WTC11 (cell line): Measurements from ENCODE around the gene EYS. TPM values are rescaled to one million over a fixed set of nuclear protein-coding genes. Genes with fewer than 3 reads are reported as not detected.

Source experiments
- ATAC-seq: fragments of 200-7000 bp; cut with Tn5 transposase; 2 replicates; pipeline ENCODE4 v1.10.0; 2021; ENCODE audit warnings: mild to moderate bottlenecking, moderate library complexity
- CTCF ChIA-PET: fragments of 300-600 bp; sonication (Branson Sonifier 250); formaldehyde crosslinking; loops from one replicate; lab custom pipeline; 2021; ENCODE audit warnings: antibody characterized with exemption; lab: Charles Lee
- POLR2A ChIA-PET: fragments of 350-600 bp; sonication (Branson Sonifier 250); formaldehyde crosslinking; loops from one replicate; lab custom pipeline; 2021; ENCODE audit warnings: antibody characterized with exemption; lab: Charles Lee
- DNase-seq: peaks from one replicate; pipeline ENCODE4 v3.0.0; 2021; ENCODE audit warnings: low spot score
- H3K27ac Mint-ChIP-seq: 2 replicates; pipeline ENCODE4 v1.8.0; 2021; ENCODE audit warnings: mixed read lengths
- H3K27me3 Mint-ChIP-seq: 2 replicates; pipeline ENCODE4 v1.8.0; 2021; ENCODE audit warnings: low read depth, mild to moderate bottlenecking, moderate library complexity, mixed read lengths
- H3K36me3 Mint-ChIP-seq: 2 replicates; pipeline ENCODE4 v1.8.0; 2021; ENCODE audit warnings: mixed read lengths
- H3K4me1 Mint-ChIP-seq: 2 replicates; pipeline ENCODE4 v1.8.0; 2022; ENCODE audit warnings: mixed read lengths
- H3K4me3 Mint-ChIP-seq: 2 replicates; pipeline ENCODE4 v1.8.0; 2021; ENCODE audit warnings: mild to moderate bottlenecking, moderate library complexity, mixed read lengths
- H3K9me3 Mint-ChIP-seq: 2 replicates; pipeline ENCODE4 v1.8.0; 2021; ENCODE audit warnings: mixed read lengths
- CDX4 ChIP-seq: fragments of 250-450 bp; sonication (Bioruptor Pico); IDR thresholded peaks from 2 replicates; pipeline ENCODE4 v1.9.0; 2021; ENCODE audit warnings: moderate library complexity, mild to moderate bottlenecking, inconsistent platforms, borderline replicate concordance
- CREM ChIP-seq: sonication (generic); formaldehyde crosslinking; IDR thresholded peaks from 2 replicates; pipeline ENCODE4 v1.8.1; 2022; ENCODE audit warnings: mild to moderate bottlenecking, missing genetic modification reagents, moderate library complexity
- EMX1 ChIP-seq: fragments of 250-450 bp; sonication (Bioruptor Pico); IDR thresholded peaks from 2 replicates; pipeline ENCODE4 v1.8.0; 2021; ENCODE audit warnings: mild to moderate bottlenecking
- ERG ChIP-seq: fragments of 250-450 bp; sonication (Bioruptor Pico); IDR thresholded peaks from 2 replicates; pipeline ENCODE4 v1.8.0; 2021; ENCODE audit warnings: mild to moderate bottlenecking
- ETV6 ChIP-seq: sonication (generic); formaldehyde crosslinking; IDR thresholded peaks from 2 replicates; pipeline ENCODE4 v1.8.1; 2022; ENCODE audit warnings: mild to moderate bottlenecking, missing genetic modification reagents
- HMGA2 ChIP-seq: fragments of 250-450 bp; sonication (Bioruptor Pico); IDR thresholded peaks from 2 replicates; pipeline ENCODE4 v1.4.0; 2021; ENCODE audit warnings: mild to moderate bottlenecking, moderate library complexity
- KAT7 ChIP-seq: sonication (generic); formaldehyde crosslinking; IDR thresholded peaks from 2 replicates; pipeline ENCODE4 v1.8.1; 2023; ENCODE audit warnings: missing genetic modification reagents, mild to moderate bottlenecking, borderline replicate concordance
- MAX ChIP-seq: sonication (generic); formaldehyde crosslinking; IDR thresholded peaks from 2 replicates; pipeline ENCODE4 v1.8.0; 2022; ENCODE audit warnings: mild to moderate bottlenecking, missing genetic modification reagents
- NFYB ChIP-seq: sonication (generic); formaldehyde crosslinking; conservative IDR thresholded peaks from 2 replicates; pipeline ENCODE4 v1.8.0; 2022; ENCODE audit warnings: low read depth, missing genetic modification reagents
- NR3C1 ChIP-seq: sonication (generic); formaldehyde crosslinking; conservative IDR thresholded peaks from 2 replicates; pipeline ENCODE4 v1.8.1; 2023; ENCODE audit warnings: low read depth, mild to moderate bottlenecking, missing genetic modification reagents
- RELA ChIP-seq: sonication (generic); formaldehyde crosslinking; IDR thresholded peaks from 2 replicates; pipeline ENCODE4 v1.8.1; 2022; ENCODE audit warnings: missing genetic modification reagents, mild to moderate bottlenecking, borderline replicate concordance
- SOX15 ChIP-seq: fragments of 250-450 bp; sonication (Bioruptor Pico); IDR thresholded peaks from 2 replicates; pipeline ENCODE4 v1.9.0; 2021; ENCODE audit warnings: mild to moderate bottlenecking
- ZNF121 ChIP-seq: sonication (generic); formaldehyde crosslinking; IDR thresholded peaks from 2 replicates; pipeline ENCODE4 v1.8.0; 2023; ENCODE audit warnings: missing genetic modification reagents
- ZNF219 ChIP-seq: sonication (generic); formaldehyde crosslinking; IDR thresholded peaks from 2 replicates; pipeline ENCODE4 v1.8.0; 2023; ENCODE audit warnings: missing genetic modification reagents, mild to moderate bottlenecking, borderline replicate concordance
- ZNF263 ChIP-seq: sonication (generic); formaldehyde crosslinking; IDR thresholded peaks from 2 replicates; pipeline ENCODE4 v1.8.1; 2022; ENCODE audit warnings: low read depth, mild to moderate bottlenecking, moderate library complexity, missing genetic modification reagents
- ZNF396 ChIP-seq: fragments of 250-450 bp; sonication (Bioruptor Pico); IDR thresholded peaks from 2 replicates; pipeline ENCODE4 v1.8.0; 2021; ENCODE audit warnings: mild to moderate bottlenecking, moderate library complexity, borderline replicate concordance
- total RNA-seq: library from RNA; stranded (reverse); gene quantifications from 3 replicates; pipeline ENCODE4 v1.2.3, GENCODE V29; 2021
- TF ChIP-seq, protein P1 (sequence below): sonication (generic); formaldehyde crosslinking; conservative IDR thresholded peaks from 2 replicates; pipeline ENCODE4 v1.8.1; 2022; ENCODE audit warnings: mild to moderate bottlenecking, missing genetic modification reagents
- TF ChIP-seq, protein P2 (sequence below): sonication (generic); formaldehyde crosslinking; IDR thresholded peaks from 2 replicates; pipeline ENCODE4 v1.8.1; 2022; ENCODE audit warnings: low read depth, missing genetic modification reagents, borderline replicate concordance
- TF ChIP-seq, protein P3 (sequence below): sonication (generic); formaldehyde crosslinking; IDR thresholded peaks from 2 replicates; pipeline ENCODE4 v1.8.0; 2023; ENCODE audit warnings: missing genetic modification reagents, mild to moderate bottlenecking, borderline replicate concordance
- TF ChIP-seq, protein P4 (sequence below): fragments of 200-600 bp; IDR thresholded peaks from 2 replicates; pipeline ENCODE4 v1.8.0; 2022; ENCODE audit warnings: antibody characterized with exemption

EYS gene
- total RNA-seq, 1 experiment from 2014 or later, result not detected

- Mint-ChIP-seq H3K4me3 (no peak overlapping the region), H3K27me3 (peaks cover 3% of the 10 kb centered on the region; the same call in 1 of the 2 replicates), H3K27ac (no peak overlapping the region), H3K9me3 (peaks cover 29% of the 10 kb centered on the region), H3K4me1 (no peaks in the 10 kb centered on the region), H3K36me3 (peaks cover 7% of the 10 kb centered on the region)
- TF ChIP-seq, protein P1, sequence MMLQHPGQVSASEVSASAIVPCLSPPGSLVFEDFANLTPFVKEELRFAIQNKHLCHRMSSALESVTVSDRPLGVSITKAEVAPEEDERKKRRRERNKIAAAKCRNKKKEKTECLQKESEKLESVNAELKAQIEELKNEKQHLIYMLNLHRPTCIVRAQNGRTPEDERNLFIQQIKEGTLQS (CRISPR knock-in tag), result no peak
- TF ChIP-seq HMGA2 (CRISPR knock-in tag), result no peak
- TF ChIP-seq ZNF219 (CRISPR knock-in tag), result no peak
- no peak for TF ChIP-seq SOX15
- ChIA-PET CTCF (no interaction called here), POLR2A (no interaction called here)
- DNase-seq (no peak), ATAC-seq (no peak)
Measured at GRCh38 chr6:64104051-64104450, 1603.0 kb downstream of the EYS start.

DNA sequence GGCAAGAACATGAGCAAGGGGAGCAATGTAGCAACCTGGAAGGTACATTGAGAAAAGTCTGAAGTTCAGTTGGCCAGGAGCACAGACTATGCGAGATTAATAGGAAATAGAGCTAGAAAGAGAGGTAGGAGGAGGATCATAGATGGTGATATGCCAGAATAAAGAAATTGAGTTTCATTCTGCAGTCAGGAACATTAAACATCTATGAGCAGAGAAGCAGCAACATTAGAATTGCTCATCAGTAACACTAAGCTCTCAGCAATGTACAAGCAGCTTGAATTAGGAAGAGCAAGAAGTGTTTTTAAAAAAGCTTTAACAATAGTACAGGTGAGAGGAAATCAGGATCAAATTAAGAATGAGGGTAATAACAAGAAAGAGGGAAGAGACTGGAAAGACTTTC, 1603.5 kb downstream of the EYS start:
- Mint-ChIP-seq H3K27me3 (no peaks in the 10 kb centered on the region; the same call in 1 of the 2 replicates), H3K4me1 (no peaks in the 10 kb centered on the region), H3K9me3 (peaks cover 27% of the 10 kb centered on the region), H3K36me3 (peaks cover 5% of the 10 kb centered on the region), H3K4me3 (no peak overlapping the region), H3K27ac (no peak overlapping the region)
- POLR2A ChIA-PET, result no interaction called here
- DNase-seq (no peak), ATAC-seq (no peak)
- TF ChIP-seq NR3C1 (CRISPR knock-in tag), result no peak
- TF ChIP-seq RELA (CRISPR knock-in tag), result no peak
- TF ChIP-seq KAT7 (CRISPR knock-in tag), result no peak
- no peak for TF ChIP-seq ETV6 (CRISPR knock-in tag)
- CTCF ChIA-PET, result no interaction called here

GRCh38 chr6:64100702-64101303, 1606.2 kb downstream of the EYS start:
- DNase-seq, result no peak
- H3K9me3 Mint-ChIP-seq, result peaks cover 38% of the 10 kb centered on the region
- TF ChIP-seq ERG (CRISPR knock-in tag), result no peak
- no peak for TF ChIP-seq EMX1 (CRISPR knock-in tag)
- TF ChIP-seq NFYB (CRISPR knock-in tag), result no peak
- TF ChIP-seq, protein P2, sequence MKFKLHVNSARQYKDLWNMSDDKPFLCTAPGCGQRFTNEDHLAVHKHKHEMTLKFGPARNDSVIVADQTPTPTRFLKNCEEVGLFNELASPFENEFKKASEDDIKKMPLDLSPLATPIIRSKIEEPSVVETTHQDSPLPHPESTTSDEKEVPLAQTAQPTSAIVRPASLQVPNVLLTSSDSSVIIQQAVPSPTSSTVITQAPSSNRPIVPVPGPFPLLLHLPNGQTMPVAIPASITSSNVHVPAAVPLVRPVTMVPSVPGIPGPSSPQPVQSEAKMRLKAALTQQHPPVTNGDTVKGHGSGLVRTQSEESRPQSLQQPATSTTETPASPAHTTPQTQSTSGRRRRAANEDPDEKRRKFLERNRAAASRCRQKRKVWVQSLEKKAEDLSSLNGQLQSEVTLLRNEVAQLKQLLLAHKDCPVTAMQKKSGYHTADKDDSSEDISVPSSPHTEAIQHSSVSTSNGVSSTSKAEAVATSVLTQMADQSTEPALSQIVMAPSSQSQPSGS (CRISPR knock-in tag), result no peak
- TF ChIP-seq CREM, result no peak
- no peak for TF ChIP-seq ZNF263 (CRISPR knock-in tag)
- TF ChIP-seq RELA (CRISPR knock-in tag), result no peak
- TF ChIP-seq, protein P3, sequence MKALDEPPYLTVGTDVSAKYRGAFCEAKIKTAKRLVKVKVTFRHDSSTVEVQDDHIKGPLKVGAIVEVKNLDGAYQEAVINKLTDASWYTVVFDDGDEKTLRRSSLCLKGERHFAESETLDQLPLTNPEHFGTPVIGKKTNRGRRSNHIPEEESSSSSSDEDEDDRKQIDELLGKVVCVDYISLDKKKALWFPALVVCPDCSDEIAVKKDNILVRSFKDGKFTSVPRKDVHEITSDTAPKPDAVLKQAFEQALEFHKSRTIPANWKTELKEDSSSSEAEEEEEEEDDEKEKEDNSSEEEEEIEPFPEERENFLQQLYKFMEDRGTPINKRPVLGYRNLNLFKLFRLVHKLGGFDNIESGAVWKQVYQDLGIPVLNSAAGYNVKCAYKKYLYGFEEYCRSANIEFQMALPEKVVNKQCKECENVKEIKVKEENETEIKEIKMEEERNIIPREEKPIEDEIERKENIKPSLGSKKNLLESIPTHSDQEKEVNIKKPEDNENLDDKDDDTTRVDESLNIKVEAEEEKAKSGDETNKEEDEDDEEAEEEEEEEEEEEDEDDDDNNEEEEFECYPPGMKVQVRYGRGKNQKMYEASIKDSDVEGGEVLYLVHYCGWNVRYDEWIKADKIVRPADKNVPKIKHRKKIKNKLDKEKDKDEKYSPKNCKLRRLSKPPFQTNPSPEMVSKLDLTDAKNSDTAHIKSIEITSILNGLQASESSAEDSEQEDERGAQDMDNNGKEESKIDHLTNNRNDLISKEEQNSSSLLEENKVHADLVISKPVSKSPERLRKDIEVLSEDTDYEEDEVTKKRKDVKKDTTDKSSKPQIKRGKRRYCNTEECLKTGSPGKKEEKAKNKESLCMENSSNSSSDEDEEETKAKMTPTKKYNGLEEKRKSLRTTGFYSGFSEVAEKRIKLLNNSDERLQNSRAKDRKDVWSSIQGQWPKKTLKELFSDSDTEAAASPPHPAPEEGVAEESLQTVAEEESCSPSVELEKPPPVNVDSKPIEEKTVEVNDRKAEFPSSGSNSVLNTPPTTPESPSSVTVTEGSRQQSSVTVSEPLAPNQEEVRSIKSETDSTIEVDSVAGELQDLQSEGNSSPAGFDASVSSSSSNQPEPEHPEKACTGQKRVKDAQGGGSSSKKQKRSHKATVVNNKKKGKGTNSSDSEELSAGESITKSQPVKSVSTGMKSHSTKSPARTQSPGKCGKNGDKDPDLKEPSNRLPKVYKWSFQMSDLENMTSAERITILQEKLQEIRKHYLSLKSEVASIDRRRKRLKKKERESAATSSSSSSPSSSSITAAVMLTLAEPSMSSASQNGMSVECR (CRISPR knock-in tag), result no peak
- TF ChIP-seq, protein P4, sequence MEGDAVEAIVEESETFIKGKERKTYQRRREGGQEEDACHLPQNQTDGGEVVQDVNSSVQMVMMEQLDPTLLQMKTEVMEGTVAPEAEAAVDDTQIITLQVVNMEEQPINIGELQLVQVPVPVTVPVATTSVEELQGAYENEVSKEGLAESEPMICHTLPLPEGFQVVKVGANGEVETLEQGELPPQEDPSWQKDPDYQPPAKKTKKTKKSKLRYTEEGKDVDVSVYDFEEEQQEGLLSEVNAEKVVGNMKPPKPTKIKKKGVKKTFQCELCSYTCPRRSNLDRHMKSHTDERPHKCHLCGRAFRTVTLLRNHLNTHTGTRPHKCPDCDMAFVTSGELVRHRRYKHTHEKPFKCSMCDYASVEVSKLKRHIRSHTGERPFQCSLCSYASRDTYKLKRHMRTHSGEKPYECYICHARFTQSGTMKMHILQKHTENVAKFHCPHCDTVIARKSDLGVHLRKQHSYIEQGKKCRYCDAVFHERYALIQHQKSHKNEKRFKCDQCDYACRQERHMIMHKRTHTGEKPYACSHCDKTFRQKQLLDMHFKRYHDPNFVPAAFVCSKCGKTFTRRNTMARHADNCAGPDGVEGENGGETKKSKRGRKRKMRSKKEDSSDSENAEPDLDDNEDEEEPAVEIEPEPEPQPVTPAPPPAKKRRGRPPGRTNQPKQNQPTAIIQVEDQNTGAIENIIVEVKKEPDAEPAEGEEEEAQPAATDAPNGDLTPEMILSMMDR, result no peak
- no peak for TF ChIP-seq CDX4 (CRISPR knock-in tag)
- no peak for TF ChIP-seq ZNF396 (CRISPR knock-in tag)
- TF ChIP-seq ZNF121 (CRISPR knock-in tag), result no peak
- no peak for TF ChIP-seq MAX (CRISPR knock-in tag)
- CTCF ChIA-PET, result no interaction called here
- peaks cover 3% of the 10 kb centered on the region; the same call in 1 of the 2 replicates for H3K27me3 Mint-ChIP-seq
- POLR2A ChIA-PET, result no interaction called here
- no peak for ATAC-seq
- H3K4me3 Mint-ChIP-seq, result no peak overlapping the region
- H3K36me3 Mint-ChIP-seq, result peaks cover 22% of the 10 kb centered on the region
- H3K27ac Mint-ChIP-seq, result no peak overlapping the region
- H3K4me1 Mint-ChIP-seq, result no peaks in the 10 kb centered on the region
